ENCODE results near the gene RSRC1. TPM values are rescaled to one million over a fixed set of nuclear protein-coding genes. Genes with fewer than 3 reads are reported as not detected.
A peak's percentile ranks its signal among the peaks of the same experiment; 100 is the strongest.

RSRC1 gene
- total RNA-seq, 1 experiment from 2014 or later = 37.9 TPM

- H2BK5ac ChIP-seq (ENCODE audit: insufficient read length, low read length) = no peak overlapping the region
- H3K27me3 ChIP-seq (ENCODE audit: insufficient read depth, low read length) = peaks cover 29% of the 10 kb centered on the region
- no peak overlapping the region for H3K27ac Mint-ChIP-seq
- H4K91ac ChIP-seq (ENCODE audit: insufficient read length, low read depth, low read length) = no peak overlapping the region
- no peak overlapping the region for H2BK20ac ChIP-seq (ENCODE audit: low read depth, low read length, poor library complexity, severe bottlenecking)
- H2BK120ac ChIP-seq (ENCODE audit: low read depth, low read length, poor library complexity, severe bottlenecking) = no peak overlapping the region
- no peak overlapping the region for H2AK5ac ChIP-seq (ENCODE audit: insufficient read length, low read length)
- H3K18ac ChIP-seq (ENCODE audit: insufficient read length, low read depth, low read length) = no peak overlapping the region
- no peak overlapping the region for H2BK12ac ChIP-seq (ENCODE audit: insufficient read length, low read depth, low read length)
- H4K20me1 ChIP-seq (ENCODE audit: control insufficient read depth, insufficient read depth, insufficient read length) = no peaks in the 10 kb centered on the region
- peaks cover 10 to 13% of the 10 kb centered on the region in 2 experiments for H3K4me1 Mint-ChIP-seq
- no peak overlapping the region for H4K5ac ChIP-seq (ENCODE audit: insufficient read length, low read depth, low read length)
- no peak for DNase-seq
- no peaks in the 10 kb centered on the region for H3K4me1 ChIP-seq (ENCODE audit: insufficient read depth, low read length)
- no peak overlapping the region for H3K23ac ChIP-seq (ENCODE audit: insufficient read length, low read depth, low read length)
- H3K14ac ChIP-seq (ENCODE audit: insufficient read depth, low read length) = no peak overlapping the region
- H3K9me3 Mint-ChIP-seq = peaks cover 0 to 1% of the 10 kb centered on the region in 2 experiments; a peak in 2 of 5 replicates
- H3K79me1 ChIP-seq (ENCODE audit: insufficient read depth, low read depth, low read length, poor library complexity, severe bottlenecking) = no peaks in the 10 kb centered on the region
- H3K4me3 Mint-ChIP-seq = no peak overlapping the region
- H3K27ac ChIP-seq (ENCODE audit: insufficient read length, low read depth, low read length) = no peak overlapping the region
- H3K27me3 Mint-ChIP-seq (ENCODE audit: low read depth) = peaks cover 71% of the 10 kb centered on the region
- no peaks in the 10 kb centered on the region for H3K9me3 ChIP-seq (ENCODE audit: control insufficient read depth, low read depth, low read length)
- H3K56ac ChIP-seq (ENCODE audit: insufficient read length, low read depth, low read length) = no peak overlapping the region
- TF ChIP-seq CTCF (conservative IDR thresholded peaks at IDR 0.05) = peak; percentile 63
- H3K4me2 ChIP-seq (ENCODE audit: insufficient read depth, insufficient read length, low read length) = no peak overlapping the region
- H2AFZ ChIP-seq (ENCODE audit: low read length) = no peak overlapping the region
- H3K4ac ChIP-seq (ENCODE audit: low read depth, low read length) = no peak overlapping the region
- H2BK15ac ChIP-seq (ENCODE audit: low read depth, low read length) = no peak overlapping the region
- peaks cover 14% of the 10 kb centered on the region for H3K23me2 ChIP-seq (ENCODE audit: insufficient read length, low read depth, low read length, poor library complexity, severe bottlenecking)
- H4K8ac ChIP-seq (replicated peaks; ENCODE audit: insufficient read length, low read depth, low read length) = no peak overlapping the region
- H3K79me2 ChIP-seq (ENCODE audit: insufficient read depth, low read length) = no peaks in the 10 kb centered on the region
- no peak overlapping the region for H3K9ac ChIP-seq (ENCODE audit: extremely low read depth, insufficient read length, low read length)
- no CpG with 5 or more reads among the region's 5 CpGs for WGBS (ENCODE audit: extremely low coverage, insufficient read length, low lambda C conversion rate)
- H3T11ph ChIP-seq (ENCODE audit: low read length) = no peak overlapping the region
- no peaks in the 10 kb centered on the region for H3K36me3 Mint-ChIP-seq (ENCODE audit: insufficient read depth in 1 of 3, low read depth in 3 of 3)
Measured at GRCh38 chr3:158091531-158091930, 18.4 kb upstream of the RSRC1 start.
